Measurements from ENCODE around the gene YTHDF1.

The YTHDF1 gene

DNA sequence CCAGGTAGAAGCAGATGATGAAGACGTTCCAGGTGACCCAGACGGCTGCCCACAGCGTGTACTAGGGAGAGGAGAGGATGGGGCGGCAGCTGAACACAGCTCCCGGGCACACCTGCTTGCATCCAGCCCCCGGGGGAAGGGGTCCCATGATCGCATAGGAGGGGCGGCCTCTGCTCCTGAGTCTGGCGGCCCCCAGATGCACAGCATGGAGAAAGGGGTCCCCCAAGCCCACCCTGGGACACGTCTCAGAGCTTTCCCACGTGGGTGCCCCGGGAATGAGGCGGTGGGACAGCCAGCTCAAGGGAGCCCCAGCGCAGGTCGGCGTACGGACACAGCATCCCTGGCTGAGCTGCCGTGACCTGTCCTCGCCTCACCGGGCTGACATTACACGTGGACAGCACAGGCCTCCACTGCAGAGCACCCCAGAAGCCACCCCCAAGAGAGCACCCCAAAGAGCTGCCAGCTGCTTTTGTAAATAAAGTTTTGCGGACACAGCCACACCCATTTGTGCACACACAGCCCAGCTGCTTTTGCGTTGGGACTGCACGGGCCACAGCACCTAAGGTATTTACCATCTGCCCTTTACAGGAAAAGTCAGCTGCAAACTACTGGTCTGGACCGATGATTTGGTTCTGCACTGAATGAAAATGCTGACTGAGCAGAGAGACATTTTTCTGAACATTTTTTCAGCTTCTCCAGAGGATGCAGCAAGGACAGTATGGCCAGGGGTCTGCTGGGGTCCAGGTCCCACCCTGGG lies 33.1 kb upstream of the YTHDF1 start:
- no peak for DNase-seq (ENCODE audit: low read depth in 3 of 3)

DNA sequence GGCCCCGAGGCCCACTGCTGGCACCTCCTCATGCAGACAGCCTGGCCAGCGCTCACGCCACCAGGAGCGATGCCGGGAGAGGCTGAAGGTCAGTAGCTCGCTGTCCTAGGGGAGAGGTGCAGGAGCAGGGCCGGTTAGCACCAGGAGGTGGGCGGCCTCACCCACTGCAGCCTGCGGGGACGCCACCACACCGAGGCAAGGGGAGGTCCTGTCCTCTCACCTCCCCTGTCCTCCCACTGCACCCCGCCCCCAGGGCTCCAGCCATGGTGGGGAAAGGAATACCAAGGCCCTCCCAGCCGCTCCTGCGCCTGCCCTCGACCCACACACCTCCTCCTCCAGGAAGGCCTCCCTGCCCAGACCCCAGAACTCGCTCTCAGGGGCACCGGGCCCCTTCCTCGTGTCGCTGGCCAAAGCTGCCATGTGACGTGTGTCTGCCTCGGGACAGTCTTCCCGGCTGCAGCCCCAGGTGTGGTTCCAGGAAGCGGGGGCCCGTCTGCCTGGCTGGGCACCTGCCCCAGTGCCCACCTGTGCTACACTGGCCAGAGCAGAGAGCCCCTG lies 31.8 kb upstream of the YTHDF1 start:
- no peak for DNase-seq (ENCODE audit: low read depth in 3 of 3)

DNA sequence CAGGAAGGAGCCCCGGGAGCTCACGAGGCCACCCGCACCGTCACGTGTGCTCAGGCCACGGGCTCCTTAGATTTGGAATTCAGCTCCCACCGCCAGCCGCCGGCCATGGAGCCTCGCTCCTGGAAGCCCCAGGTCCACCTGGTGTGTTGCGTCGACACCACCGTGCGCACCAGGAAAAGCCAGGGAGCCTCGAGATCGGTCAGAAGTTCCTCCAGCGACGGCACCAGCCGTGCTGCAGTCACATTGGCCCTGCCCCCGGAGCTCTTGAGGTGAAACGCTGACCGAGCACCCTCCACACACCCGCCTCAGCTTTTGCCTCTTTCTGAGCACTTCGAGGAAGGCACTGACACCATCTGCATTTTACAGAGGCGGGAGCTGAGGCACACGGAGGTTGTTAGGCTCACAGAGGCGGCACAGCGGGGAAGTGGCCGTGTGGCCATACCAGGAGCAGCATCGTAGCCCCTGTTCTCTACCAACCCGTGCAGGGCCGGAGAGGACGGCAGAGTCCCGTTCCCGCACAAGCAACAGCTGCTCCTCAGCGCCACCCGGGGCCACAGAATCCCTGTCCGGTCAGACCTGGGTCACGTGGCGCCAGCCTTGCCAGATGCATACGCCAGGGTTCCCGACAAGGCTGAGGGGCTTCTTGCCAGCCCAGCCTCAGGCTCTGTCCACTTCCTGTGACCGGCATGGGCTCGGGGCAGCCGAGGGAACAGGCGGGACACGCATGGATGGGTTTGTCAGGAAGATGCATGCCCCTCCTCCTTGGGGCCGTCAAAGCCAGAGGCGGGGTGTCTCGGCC lies 30.8 kb upstream of the YTHDF1 start:
- DNase-seq (ENCODE audit: low read depth in 3 of 3): no peak

DNA sequence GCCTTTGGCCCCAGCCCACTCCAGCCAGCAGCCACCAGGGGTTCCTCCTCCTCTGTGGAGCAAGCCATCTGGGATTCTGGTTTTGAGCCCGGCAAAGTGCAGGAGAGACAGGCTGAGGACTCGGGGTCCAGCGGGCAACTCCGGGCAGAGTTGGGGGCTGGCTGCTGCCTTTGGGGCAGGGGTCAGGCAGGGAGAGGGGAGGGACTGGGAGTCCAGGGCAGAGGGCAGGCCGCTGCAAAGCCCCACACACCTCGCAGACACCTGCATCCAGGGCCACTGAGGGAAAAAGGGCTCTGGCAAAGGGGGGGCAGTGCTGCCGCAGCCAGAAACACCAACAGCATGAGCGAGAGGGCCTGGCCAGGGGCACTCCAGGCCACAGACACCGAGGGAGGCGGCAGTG lies 28.5 kb upstream of the YTHDF1 start:
- no peak for DNase-seq (ENCODE audit: low read depth in 3 of 3)

DNA sequence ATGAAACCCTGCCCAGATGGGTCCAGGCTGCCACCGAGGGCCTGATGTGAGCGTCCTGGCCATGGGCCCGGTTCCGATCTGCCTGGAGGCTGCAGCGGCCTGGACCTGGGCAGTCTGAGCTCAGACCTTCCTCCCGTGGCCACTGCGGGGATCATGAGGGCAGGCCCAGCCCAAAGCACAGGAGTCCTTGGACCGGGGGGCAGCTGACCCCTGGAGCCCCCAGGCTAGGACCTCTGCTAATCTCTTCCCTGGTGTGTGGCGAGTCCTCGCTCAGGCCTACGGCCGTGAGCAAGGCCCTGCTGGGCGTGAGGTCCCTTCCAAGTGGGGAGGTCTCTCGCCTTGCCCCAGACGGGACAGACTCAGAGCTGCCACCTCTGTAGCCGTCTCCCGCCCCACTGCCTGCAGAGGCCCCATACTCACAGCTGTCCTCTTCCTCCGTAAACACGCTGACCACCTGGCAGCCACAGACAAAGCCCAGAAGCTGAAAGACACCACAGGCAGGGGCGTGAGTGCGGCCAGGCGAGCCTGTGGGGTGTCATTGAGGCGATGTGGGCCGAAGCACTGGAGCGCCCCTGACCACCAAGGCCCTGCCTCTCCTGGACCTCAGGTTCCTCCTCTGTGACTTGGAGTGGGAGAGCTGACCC lies 27.8 kb upstream of the YTHDF1 start:
- DNase-seq (ENCODE audit: low read depth in 3 of 3): no peak

DNA sequence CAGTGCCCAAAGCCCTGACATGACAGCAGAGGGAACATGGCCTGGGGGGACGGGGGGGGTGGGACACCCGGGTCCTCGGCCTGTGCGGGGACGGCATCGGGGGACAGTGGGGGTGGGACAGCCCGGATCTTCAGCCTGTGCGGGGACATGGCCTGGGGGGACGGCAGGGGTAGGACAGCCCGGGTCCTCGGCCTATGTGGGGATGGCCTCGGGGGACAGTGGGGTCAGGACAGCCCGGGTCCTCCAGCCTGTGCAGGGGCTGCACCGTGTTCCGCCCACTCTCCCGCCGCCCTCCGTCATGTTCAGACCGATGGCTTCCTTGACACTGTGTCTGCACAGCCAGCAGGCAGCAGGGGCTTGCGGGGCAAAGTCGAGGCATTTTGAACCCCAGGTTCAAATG lies 26.8 kb upstream of the YTHDF1 start:
- no peak for DNase-seq (ENCODE audit: low read depth in 3 of 3)

DNA sequence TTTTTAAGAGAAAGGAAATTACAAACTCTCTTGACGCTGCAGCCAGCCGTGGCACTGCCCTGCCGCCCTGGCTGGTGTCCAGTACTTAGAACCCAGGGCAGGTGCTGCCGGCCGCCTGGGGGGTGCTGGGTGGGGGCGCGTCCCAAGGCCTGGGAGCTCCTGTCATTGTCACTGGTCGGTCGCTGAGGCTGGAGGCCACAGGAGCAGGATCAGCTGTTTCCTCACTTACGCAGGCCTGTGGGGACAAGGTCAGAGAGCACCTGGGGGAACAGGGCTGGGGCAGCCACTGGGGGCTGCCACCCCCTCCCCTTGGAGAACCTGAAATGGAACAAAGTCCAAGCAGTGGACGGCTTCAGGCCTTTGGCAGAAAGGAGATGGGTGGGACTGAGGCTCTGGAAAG lies 25.3 kb upstream of the YTHDF1 start:
- DNase-seq (ENCODE audit: low read depth in 3 of 3): no peak

DNA sequence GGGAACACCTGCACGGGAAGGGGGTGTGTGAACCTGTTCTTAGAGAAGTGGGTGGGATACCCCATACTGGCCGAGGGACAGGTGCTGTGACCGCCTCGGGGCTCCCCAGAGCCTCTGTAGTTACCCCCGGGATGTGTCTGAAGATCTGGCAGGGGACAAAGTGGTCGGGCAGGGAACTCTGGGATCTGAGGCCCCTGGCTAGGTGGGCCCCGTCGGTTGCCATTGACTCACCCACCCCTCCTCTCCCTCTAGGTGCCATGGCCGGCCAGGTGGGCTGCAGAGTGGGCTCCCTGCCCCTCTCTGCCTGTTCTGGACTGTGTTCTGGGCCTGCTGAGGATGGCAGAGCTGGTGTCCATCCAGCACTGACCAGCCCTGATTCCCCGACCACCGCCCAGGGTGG lies 24.1 kb upstream of the YTHDF1 start:
- no peak for DNase-seq (ENCODE audit: low read depth in 3 of 3)

DNA sequence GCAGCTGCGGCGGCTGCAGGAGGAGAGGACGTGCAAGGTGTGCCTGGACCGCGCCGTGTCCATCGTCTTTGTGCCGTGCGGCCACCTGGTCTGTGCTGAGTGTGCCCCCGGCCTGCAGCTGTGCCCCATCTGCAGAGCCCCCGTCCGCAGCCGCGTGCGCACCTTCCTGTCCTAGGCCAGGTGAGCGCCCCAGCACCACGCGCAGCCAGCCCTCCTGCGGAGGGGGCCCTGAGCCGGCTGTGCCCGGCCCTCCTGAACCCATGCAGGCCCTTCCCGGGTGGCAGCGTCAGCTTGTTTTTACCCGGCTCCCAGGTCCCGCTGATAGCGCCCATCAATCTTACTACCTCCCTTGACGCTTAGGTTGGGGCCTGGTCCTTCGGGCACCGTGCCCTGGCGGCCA lies 23.5 kb upstream of the YTHDF1 start:
- no peak for DNase-seq (ENCODE audit: low read depth in 3 of 3)

DNA sequence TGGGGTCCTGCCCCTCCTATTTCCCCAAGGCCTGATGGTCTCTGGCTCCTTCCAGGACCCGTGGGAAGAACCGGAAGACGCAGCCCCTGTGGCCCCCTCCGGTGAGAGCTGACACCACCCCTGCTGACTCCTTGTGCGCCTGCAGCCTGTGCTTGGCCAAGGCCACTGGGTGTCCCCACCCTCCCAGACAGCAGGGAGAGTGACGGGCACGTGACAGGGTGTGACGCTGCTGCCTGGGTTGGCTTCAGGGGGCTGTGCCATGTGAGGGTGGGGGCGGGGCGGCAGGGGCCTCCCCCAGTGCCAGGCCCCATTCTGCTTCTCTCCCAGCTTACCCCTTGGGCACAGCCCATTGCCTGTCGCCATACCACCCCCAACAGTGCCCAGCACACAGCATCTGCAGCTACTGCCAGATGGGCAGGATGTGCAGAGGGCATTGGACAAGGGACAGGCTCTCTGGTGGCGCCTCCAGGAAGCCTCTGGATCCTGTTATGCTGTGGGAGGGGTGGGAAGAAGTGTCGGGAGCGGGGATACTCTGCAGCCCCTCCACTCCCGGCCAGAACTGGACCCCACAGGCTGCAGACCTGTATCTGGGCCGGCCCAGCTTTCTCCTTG lies 22.7 kb upstream of the YTHDF1 start:
- DNase-seq (ENCODE audit: low read depth in 3 of 3): no peak

DNA sequence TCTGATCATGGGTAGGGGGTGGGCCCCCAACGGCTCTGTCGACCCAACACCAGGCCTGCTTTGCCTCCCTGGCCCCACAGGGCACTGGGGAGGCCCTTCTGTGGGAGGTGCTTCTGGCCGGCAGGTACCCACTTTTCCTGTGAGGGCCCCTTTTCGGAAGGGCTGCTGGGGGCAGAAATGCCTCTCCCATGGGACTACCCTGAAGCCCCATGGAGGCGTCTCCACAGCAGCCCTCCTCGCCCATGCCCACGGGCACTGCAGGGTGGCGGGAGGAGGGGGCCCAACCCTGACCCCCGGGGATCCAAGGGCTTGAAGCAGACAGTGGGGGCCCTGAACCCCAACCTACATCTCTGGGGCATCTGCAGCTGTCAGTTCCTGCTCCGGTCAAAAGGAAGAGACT lies 22.1 kb upstream of the YTHDF1 start:
- DNase-seq (ENCODE audit: low read depth in 3 of 3): no peak

DNA sequence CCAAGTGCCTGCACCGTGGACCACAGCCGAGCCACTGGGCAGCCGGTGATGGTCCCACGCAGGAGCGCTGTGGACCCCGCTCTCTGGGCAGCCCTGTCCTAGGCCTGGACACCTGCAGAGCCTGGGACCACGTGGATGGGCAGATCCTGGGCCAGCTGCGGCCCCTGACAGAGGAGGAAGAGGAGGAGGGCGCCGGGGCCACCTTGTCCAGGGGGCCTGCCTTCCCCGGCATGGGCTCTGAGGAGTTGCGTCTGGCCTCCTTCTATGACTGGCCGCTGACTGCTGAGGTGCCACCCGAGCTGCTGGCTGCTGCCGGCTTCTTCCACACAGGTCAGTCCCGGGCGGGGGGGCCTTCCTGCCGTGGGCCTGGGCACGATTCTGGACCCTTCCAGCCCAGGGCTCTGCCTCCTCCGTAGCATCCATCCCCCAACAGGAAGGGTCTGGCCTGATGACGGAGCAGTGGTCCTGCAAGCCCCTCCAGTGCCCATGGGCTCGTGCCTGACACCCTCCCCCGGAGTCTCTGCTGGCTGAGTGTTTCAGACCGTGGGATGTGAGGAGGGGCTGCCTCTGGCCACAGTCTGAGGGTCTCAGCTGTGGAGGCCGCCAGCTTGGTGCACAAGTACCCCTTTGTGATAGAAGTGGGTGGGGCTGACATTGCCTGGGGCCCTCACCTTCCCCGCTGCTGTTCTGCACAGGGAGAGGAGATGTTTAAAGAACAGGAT lies 20.3 kb upstream of the YTHDF1 start:
- DNase-seq (ENCODE audit: low read depth in 3 of 3): no peak

DNA sequence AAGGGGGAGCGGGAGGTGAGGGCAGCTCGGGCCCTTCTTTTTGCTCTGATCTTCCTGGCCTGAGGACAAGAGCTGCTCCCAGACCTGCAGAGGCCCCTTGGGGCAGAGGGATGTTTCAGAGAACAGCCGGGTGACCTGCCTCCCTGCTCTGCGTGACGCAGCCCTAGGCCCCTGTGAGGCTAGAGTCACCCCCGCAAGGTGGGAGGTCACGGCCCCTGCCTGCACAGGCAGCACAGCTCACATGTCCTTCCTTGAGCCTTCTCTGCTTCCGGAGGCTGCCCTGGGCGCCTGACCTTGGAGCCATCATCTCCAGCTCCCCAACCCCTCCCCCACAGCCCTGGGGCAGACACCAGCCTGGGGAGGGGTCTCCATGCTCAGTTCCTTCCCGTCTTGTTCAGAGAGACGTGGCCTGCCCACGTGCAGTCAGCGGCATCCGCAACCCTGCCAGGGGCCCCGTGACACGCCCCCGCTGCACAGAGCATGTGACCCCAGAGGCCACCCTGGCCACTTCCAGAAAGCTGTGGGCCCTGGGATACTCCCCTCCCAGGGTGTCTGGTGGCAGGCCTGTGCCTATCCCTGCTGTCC lies 19.6 kb upstream of the YTHDF1 start, which contains the start of gene BIRC7:
BIRC7 (plus strand) TSS at position 507 of the 585 bp plus-strand sequence. CDS start 192 bp downstream, outside the sequence.
- DNase-seq (ENCODE audit: low read depth in 3 of 3): no peak

DNA sequence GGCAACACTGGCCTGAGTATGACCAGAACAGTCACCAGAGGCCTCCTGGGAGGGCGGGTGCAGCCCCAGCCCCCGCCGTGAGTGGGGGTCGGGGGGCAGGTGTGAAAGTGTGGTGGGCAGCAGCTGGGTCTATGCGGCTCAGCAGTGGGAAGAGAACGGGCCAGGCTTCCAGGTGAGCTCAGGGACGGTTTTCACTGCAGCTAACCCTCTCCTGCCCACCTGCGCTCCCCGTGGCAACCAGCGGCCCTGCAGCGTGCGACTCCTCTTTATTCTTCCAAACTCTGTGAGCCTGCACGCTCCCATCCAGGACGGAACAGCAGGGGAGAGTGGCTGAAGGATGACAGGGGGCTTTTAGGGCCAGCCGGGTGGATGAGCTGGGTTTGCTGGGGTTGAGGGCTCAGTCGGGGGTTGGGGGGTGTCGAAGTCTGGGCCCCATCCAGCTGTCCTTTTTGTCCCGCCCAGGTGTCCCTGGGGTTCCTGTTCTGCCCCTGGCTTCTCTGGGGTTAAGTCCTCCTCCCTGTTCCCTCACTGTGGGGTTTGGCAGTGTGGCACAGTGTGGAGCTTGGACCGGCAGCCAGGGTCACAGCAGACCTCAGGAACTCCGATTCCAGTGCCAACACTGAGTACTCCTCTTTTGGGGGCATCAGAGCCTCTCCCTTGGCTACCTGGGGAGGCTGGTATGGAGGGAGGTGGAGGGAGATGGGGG lies 18.9 kb upstream of the YTHDF1 start:
- no peak for DNase-seq (ENCODE audit: low read depth in 3 of 3)

DNA sequence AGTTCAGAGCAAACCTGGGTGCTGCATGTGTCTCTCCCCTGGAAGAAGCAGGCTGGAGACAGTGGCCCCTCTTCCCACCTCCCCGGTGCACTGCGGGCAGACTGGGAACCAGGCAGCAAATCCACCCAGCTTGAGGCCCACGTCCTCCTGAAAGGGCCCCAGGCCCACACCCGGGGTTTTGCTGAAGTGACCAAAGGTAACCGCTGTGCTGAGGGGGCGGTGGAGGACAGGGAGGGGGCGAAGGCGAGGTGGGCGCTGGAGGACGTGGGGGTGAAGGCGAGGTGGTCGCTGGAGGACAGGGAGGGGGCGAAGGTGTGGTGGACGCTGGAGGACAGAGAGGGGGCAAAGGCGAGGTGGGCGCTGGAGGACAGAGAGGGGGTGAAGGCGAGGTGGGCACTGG lies 18.0 kb upstream of the YTHDF1 start:
- no peak for DNase-seq (ENCODE audit: low read depth in 3 of 3)

DNA sequence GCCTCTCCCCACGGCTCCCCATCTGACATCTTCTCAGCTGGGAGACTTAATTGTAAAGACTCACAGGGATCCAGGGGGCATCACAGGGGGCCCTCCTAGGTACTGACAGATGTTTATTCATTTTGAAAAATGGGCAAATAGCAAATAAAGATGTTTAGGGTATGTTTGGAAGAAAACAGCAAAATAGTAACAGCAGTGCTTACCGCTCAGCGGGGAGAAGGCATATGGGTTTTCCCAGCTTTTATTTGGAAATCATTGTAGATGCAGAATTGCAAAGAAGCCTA lies 17.1 kb upstream of the YTHDF1 start:
- DNase-seq (ENCODE audit: low read depth in 3 of 3): no peak

DNA sequence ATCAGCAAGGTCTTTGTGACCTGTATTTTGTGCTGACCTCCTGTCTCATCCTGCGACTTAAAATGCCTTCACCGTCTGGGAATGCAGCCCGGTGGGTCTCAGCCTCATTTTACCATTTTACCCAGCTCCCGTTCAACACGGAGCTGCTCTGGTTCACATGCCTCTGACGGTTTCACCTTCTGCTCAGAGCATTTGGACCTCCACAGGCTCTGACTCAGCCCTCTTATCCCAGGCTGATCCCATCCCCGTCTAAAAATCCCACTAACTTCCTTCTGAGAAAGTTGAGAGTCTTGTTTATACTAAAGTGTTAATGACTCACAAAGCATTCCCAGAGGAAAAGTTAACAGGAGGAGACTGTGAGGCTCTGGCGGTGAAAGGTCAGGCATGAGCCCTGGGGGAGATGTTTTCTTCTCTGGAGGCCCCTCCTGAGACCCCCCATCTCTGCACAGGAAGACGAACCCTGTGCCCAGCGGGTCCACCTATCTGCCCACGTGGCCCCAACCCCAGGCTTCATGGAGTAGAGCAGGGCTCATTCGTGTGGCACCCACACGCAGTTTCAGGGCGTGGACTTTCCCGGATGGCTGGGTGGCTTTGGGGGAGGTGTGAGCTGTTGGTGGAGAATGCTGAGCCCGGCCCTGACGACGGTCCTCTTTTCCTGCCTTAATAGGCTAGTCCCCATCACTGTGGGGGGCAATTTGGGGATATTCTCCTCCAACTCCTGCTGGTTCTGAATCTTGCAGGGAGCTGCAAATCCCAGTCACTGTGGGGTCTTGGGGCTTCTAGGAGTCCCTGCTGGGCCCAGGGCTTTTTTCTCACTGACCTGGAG lies 16.5 kb upstream of the YTHDF1 start:
- no peak for DNase-seq (ENCODE audit: low read depth in 3 of 3)

DNA sequence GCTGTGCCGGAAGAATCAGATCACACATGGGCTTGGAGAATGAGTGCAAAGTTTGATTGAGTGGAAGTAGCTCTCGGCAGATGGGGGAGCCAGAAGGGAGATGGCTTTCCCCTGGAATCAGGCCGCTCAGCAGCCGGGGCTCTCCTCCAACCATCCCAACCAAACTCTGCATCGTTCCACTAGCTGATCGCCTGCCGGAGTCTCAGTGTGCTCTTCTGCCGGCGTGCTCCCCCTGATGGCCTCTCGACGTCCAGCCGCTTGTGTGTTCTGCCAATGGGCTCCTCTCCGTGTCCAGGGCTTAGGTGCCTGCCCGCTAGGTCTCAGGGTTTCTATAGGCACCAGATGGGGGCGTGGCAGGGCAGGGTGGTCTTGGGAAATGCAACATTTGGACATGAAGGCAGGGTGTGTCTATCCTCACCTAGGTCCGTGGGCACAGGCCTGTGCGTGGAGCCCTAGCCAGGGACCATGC lies 14.9 kb upstream of the YTHDF1 start:
- no peak for DNase-seq (ENCODE audit: low read depth in 3 of 3)

DNA sequence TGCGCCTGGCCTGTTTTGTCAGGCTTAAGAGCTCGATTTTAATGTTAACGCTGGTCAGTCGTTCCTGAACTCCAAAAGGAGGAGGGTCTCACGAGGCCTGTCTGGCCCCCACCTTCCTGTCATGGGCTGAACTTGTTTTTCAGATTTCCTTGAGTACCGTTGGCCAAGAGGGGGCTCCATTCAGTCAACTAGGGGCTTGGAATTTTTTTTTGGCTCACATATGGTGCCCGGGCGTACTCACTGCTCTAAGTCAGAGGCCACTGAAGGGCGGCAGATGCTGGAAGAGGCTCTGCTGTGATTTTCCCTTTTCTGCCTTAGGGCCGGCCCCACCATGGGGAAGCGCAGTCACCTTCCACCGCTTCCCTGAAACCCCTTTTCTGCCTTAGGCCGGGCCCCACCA lies 12.9 kb upstream of the YTHDF1 start:
- DNase-seq (ENCODE audit: low read depth in 3 of 3): no peak

DNA sequence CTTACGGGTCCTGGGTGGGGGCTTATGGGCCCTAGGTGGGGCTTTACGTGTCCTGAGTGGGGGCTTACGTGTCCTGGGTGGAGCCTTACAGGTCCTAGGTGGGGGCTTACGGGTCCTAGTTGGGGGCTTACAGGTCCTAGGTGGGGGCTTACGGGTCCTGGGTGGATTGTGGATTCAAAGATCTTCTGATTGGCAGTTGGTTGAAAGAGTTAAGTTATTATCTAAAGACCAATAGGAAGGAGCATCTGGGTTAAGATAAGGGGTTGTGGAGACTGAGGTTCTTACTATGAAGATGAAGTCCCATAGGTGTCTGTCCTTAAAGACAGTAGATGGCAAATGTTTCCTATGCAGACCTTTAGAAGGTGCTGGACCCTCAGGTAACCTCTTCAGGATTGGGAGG lies 11.3 kb upstream of the YTHDF1 start:
- DNase-seq (ENCODE audit: low read depth in 3 of 3): no peak

Measured in stimulated activated CD4-positive, alpha-beta T cell treated with anti-CD3 and anti-CD28 coated beads, TNF-alpha, amount 100 ng/mL, for 48 hours (primary cell).